Cardiac fibroblast (primary cell): Measurements from ENCODE around the gene CC2D1A.
A peak's percentile ranks its signal among the peaks of the same experiment; 100 is the strongest.

ENCODE experiments used
- DNase-seq, 2 donors: peaks; one replicate each; pipeline versions ENCODE4 v3.0.0 to v3.0.0-alpha.2; 2010; ENCODE audit warnings: low read depth in 2 of 2
- H3K4me3 ChIP-seq, 2 donors: replicated peaks in 1 of 2; 1 replicate in 1 of 2; 2 replicates in 1 of 2; pipeline ENCODE4 v1.5.1; 2011; ENCODE audit warnings: low read depth in 2 of 2, low read length in 2 of 2, mild to moderate bottlenecking in 2 of 2, moderate library complexity in 1 of 2
- TF ChIP-seq, protein P1 (sequence below): IDR thresholded peaks from one replicate; pipeline ENCODE4 v1.5.1; 2011; ENCODE audit warnings: low read depth, mild to moderate bottlenecking, low read length, inconsistent platforms

CC2D1A gene

DNA sequence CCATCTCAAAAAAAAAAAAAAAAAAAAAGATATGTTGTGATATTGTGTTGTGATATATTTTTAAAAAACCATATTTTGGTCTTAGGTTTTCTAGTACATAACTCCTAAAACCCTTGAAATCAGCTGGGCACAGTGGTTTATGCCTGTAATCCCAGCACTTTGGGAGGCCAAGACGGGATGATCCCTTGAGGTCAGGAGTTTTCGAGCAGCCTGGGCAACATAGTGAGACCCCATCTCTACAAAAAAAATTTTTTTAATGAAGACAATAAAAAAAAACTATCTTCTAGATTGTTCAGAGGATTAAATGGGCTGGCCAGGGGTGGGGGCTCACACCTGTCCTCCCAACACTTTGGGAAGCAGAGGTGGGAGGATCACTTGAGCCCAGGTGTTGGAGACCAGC is 45.0 kb downstream of the CC2D1A start:
- H3K4me3 ChIP-seq: no peak overlapping the region
- TF ChIP-seq, protein P1, sequence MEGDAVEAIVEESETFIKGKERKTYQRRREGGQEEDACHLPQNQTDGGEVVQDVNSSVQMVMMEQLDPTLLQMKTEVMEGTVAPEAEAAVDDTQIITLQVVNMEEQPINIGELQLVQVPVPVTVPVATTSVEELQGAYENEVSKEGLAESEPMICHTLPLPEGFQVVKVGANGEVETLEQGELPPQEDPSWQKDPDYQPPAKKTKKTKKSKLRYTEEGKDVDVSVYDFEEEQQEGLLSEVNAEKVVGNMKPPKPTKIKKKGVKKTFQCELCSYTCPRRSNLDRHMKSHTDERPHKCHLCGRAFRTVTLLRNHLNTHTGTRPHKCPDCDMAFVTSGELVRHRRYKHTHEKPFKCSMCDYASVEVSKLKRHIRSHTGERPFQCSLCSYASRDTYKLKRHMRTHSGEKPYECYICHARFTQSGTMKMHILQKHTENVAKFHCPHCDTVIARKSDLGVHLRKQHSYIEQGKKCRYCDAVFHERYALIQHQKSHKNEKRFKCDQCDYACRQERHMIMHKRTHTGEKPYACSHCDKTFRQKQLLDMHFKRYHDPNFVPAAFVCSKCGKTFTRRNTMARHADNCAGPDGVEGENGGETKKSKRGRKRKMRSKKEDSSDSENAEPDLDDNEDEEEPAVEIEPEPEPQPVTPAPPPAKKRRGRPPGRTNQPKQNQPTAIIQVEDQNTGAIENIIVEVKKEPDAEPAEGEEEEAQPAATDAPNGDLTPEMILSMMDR: no peak
- DNase-seq: no peak

DNA sequence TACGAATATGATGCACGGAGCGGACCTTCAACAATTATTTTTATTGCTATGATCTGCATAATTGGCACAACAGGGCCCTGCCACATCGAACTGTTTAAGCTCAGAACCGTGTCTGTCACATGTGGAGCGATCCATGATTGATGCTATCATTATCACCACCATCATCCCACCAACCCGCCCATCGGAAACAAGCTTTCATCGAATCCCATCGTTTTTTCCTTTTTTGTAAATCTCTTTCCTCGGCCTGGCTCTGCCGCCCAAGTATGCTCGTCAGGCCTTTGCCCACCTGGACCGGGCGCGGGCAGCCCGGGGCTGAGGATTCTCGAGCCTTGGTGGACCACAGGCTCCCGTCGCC is 45.8 kb downstream of the CC2D1A start:
- TF ChIP-seq, protein P1: no peak
- H3K4me3 ChIP-seq: peak overlapping the region; percentile 36 to 49
- no peak for DNase-seq

DNA sequence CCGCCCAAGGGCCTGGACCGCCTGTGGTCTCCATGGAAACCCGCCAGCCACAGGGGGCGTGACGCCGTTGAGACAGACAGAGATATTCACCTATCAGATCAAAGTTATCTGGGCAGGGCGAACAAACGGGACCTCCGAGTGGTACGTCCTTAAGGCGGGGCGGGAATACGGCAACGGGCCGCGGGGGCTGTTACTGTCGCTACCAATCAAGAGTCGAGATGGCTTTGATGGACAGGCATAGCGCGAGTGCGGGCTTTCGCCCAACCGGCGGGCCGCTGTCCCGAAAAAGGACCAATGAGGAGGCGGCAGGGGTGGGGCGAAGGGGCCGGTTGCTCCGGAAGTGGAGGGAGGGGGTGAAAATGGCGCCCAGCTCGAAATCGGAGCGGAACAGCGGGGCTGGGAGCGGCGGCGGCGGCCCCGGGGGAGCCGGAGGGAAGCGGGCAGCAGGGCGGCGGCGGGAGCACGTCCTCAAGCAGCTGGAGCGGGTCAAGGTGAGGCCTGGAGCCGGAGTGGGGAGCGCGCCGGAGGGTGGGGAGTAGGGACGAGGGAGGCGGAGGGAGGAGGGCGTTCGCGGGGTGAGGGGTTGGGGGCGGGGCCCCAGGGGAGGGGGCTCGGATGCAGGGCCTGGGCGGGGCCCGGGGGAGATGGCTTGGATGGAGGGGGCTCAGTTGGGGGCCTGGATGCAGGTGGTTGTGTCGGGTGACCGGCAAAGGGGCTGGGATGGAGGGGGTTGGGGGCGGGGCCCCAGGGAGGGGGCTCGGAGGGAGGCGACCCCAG is 46.3 kb downstream of the CC2D1A start, which contains the start of gene DCAF15:
Gene DCAF15, plus strand, starts transcription at position 356 of the 777 bp plus-strand sequence. Its CDS starts 4 bp downstream, at position 360.
- TF ChIP-seq, protein P1: no peak

DNA sequence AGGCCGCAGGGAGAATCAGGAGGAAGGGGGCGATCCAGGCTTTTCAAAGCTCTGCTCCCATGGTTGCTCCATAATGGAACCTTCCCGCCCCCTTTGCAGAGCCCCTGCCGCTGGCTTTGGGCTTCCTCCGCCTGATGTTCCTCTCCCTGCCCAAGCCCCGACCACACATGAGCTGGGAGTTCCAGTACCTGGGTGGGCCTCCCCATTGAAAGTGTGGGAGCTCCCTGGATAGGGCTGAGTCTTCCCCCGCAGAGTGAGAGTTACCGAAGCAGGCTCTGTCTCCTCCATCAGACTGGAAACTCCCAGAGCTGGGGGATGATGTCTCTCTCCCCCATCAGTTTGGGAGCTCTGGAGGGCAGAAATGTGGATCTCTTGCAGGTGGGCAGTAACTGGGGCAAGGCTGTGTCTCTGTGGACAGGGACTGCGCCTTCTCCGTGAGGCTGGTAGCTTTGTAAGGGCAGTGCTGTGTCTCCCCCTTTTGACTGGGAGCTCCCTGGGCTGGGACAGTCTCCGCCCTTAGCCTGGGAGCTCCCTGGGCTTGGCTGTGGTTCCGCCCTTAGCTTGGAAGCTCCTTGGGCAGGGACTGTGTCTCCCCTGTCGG is 47.0 kb downstream of the CC2D1A start:
- DNase-seq: peak; percentile 63 to 69
- TF ChIP-seq, protein P1: no peak
- H3K4me3 ChIP-seq: peak overlapping the region; percentile 74 to 80

More for the DNA sequence above, 46.3 kb downstream of the CC2D1A start, which contains the start of gene DCAF15:
- DNase-seq: peak; percentile 100
- H3K4me3 ChIP-seq: peak within 1 kb of the TSS; percentile 74 to 80

DNA sequence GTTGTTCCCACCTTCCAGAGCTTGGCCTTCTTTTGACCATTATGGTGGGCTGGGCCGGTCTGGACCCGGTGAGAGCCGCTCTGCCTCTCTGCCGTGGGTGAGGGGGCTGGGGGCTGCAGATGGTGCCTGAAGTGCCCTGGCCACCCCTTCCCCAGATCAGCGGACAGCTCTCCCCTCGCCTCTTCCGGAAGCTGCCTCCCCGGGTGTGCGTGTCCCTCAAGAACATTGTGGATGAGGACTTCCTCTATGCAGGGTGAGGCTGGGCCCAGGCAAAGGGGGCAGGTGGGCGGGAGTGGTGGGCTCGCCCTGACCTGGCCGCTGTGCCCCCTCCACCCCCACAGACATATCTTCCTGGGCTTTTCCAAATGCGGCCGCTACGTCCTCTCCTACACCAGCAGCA is 48.2 kb downstream of the CC2D1A start:
- no peak overlapping the region for H3K4me3 ChIP-seq
- TF ChIP-seq, protein P1: no peak
- no peak for DNase-seq

DNA sequence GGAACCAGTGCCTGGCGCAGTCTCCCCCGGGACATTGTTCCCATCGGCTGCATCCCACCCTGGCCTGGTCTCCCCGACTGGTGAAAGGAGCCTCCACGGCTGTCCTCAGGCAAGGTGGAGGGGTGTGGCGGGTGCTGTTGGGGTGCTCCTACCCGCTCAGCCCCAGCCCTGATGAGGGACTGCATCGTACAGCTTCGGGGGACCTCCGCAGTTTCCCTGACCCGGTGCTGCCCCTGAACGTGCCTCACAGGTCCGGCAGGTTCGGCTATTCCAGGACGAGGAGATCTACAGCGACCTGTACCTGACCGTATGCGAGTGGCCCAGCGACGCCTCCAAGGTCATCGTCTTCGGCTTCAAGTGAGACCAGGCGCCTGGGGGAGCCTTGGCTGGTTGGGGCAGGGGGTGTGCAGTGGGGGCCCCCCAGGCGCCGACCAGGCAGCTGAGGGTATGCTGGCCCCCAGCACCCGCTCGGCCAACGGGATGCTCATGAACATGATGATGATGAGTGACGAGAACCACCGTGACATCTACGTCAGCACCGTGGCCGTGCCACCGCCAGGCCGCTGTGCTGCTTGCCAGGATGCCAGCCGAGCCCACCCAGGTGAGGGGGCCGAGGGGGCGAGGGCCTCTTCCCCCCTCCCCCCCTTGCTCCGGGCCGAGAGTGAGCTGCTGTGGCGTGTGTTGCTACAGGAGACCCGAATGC is 49.8 kb downstream of the CC2D1A start:
- DNase-seq: no peak
- H3K4me3 ChIP-seq: no peak overlapping the region
- TF ChIP-seq, protein P1: no peak
